ENCODE results near the gene MAS1L.

MAS1L gene

GRCh38 chr6:29465279-29465678 lies 22.5 kb downstream of the MAS1L start:
- H3K4me2 ChIP-seq (ENCODE audit: low read length): no peak overlapping the region
- H3K4me3 ChIP-seq (ENCODE audit: low read depth, low read length, poor library complexity, severe bottlenecking): no peak overlapping the region
- no peaks in the 10 kb centered on the region for H3K9me3 ChIP-seq (ENCODE audit: low read length)
- H3F3A ChIP-seq (ENCODE audit: insufficient read depth, low read length): no peaks in the 10 kb centered on the region
- no peak for TF ChIP-seq EZH2 (IDR thresholded peaks at IDR 0.05; ENCODE audit: borderline replicate concordance, low read length)
- TF ChIP-seq CTCF (IDR thresholded peaks at IDR 0.05; ENCODE audit: low read length): no peak
- no peaks in the 10 kb centered on the region for H3K79me2 ChIP-seq (ENCODE audit: insufficient read depth, low read length)
- H3K9ac ChIP-seq (ENCODE audit: low read length): no peak overlapping the region
- H3K36me3 ChIP-seq (ENCODE audit: insufficient read depth, low read length): no peaks in the 10 kb centered on the region
- no peaks in the 10 kb centered on the region for H4K20me1 ChIP-seq (ENCODE audit: insufficient read depth, low read length)
- no peak overlapping the region for H2AFZ ChIP-seq (ENCODE audit: low read length)
- no peak overlapping the region for H3K27ac ChIP-seq (ENCODE audit: low read depth, low read length, poor library complexity, severe bottlenecking)
- H3K4me1 ChIP-seq (ENCODE audit: insufficient read depth, low read length, severe bottlenecking): no peaks in the 10 kb centered on the region
- no peaks in the 10 kb centered on the region for H3K9me2 ChIP-seq (ENCODE audit: low read depth, low read length)
- H3K27me3 ChIP-seq (ENCODE audit: insufficient read depth, low read length): no peaks in the 10 kb centered on the region

DNA sequence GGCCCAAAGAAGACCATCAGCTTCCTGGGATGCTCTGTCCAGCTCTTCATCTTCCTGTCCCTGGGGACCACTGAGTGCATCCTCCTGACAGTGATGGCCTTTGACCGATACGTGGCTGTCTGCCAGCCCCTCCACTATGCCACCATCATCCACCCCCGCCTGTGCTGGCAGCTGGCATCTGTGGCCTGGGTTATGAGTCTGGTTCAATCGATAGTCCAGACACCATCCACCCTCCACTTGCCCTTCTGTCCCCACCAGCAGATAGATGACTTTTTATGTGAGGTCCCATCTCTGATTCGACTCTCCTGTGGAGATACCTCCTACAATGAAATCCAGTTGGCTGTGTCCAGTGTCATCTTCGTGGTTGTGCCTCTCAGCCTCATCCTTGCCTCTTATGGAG lies 25.7 kb downstream of the MAS1L start:
- H3K36me3 ChIP-seq (ENCODE audit: insufficient read depth, low read length): no peaks in the 10 kb centered on the region
- H3K4me3 ChIP-seq (ENCODE audit: low read depth, low read length, poor library complexity, severe bottlenecking): no peak overlapping the region
- H3F3A ChIP-seq (ENCODE audit: insufficient read depth, low read length): no peaks in the 10 kb centered on the region
- H3K9me3 ChIP-seq (ENCODE audit: low read length): no peaks in the 10 kb centered on the region
- TF ChIP-seq CTCF (IDR thresholded peaks at IDR 0.05; ENCODE audit: low read length) (no peak), EZH2 (IDR thresholded peaks at IDR 0.05; ENCODE audit: borderline replicate concordance, low read length) (no peak)
- H3K4me1 ChIP-seq (ENCODE audit: insufficient read depth, low read length, severe bottlenecking): no peaks in the 10 kb centered on the region
- no peaks in the 10 kb centered on the region for H4K20me1 ChIP-seq (ENCODE audit: insufficient read depth, low read length)
- no peak overlapping the region for H3K9ac ChIP-seq (ENCODE audit: low read length)
- H3K4me2 ChIP-seq (ENCODE audit: low read length): no peak overlapping the region
- no peak overlapping the region for H3K27ac ChIP-seq (ENCODE audit: low read depth, low read length, poor library complexity, severe bottlenecking)
- H3K27me3 ChIP-seq (ENCODE audit: insufficient read depth, low read length): no peaks in the 10 kb centered on the region
- no peak overlapping the region for H2AFZ ChIP-seq (ENCODE audit: low read length)
- no peaks in the 10 kb centered on the region for H3K9me2 ChIP-seq (ENCODE audit: low read depth, low read length)
- H3K79me2 ChIP-seq (ENCODE audit: insufficient read depth, low read length): no peaks in the 10 kb centered on the region

- Histone ChIP-seq H3K27ac (ENCODE audit: low read depth, low read length, poor library complexity, severe bottlenecking) (no peak overlapping the region), H3K9me2 (ENCODE audit: low read depth, low read length) (no peaks in the 10 kb centered on the region), H4K20me1 (ENCODE audit: insufficient read depth, low read length) (no peaks in the 10 kb centered on the region), H3K9me3 (ENCODE audit: low read length) (no peaks in the 10 kb centered on the region), H3K4me3 (ENCODE audit: low read depth, low read length, poor library complexity, severe bottlenecking) (no peak overlapping the region), H2AFZ (ENCODE audit: low read length) (no peak overlapping the region), H3K36me3 (ENCODE audit: insufficient read depth, low read length) (no peaks in the 10 kb centered on the region), H3K4me1 (ENCODE audit: insufficient read depth, low read length, severe bottlenecking) (no peaks in the 10 kb centered on the region), H3K27me3 (ENCODE audit: insufficient read depth, low read length) (no peaks in the 10 kb centered on the region), H3K9ac (ENCODE audit: low read length) (no peak overlapping the region), H3K4me2 (ENCODE audit: low read length) (no peak overlapping the region), H3K79me2 (ENCODE audit: insufficient read depth, low read length) (no peaks in the 10 kb centered on the region), H3F3A (ENCODE audit: insufficient read depth, low read length) (no peaks in the 10 kb centered on the region)
- TF ChIP-seq EZH2 (IDR thresholded peaks at IDR 0.05; ENCODE audit: borderline replicate concordance, low read length): no peak
- TF ChIP-seq CTCF (IDR thresholded peaks at IDR 0.05; ENCODE audit: low read length): no peak
Observed at GRCh38 chr6:29461021-29461814, 26.5 kb downstream of the MAS1L start.

All from OCI-LY1 (cell line).